ENCODE results near the gene FBXW11.

DNA sequence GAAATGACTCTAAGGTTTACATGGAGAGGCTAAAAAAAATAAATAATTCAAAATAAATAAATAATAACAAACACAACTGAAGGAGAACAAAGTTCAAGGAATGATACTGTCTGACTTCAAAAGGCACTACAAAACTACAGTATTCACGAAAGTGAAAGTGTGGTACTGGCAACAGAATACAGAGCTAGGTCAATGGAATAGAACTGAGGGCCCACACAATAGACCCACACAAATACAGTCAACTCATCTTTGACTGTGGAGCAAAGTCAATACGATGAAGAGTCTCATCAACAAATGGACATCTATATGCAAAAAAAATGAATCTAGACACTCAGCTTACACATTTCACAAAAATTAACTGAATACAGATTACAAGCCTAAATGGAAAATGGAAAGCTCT is 75.3 kb downstream of the FBXW11 start:
- TF ChIP-seq, protein P1, sequence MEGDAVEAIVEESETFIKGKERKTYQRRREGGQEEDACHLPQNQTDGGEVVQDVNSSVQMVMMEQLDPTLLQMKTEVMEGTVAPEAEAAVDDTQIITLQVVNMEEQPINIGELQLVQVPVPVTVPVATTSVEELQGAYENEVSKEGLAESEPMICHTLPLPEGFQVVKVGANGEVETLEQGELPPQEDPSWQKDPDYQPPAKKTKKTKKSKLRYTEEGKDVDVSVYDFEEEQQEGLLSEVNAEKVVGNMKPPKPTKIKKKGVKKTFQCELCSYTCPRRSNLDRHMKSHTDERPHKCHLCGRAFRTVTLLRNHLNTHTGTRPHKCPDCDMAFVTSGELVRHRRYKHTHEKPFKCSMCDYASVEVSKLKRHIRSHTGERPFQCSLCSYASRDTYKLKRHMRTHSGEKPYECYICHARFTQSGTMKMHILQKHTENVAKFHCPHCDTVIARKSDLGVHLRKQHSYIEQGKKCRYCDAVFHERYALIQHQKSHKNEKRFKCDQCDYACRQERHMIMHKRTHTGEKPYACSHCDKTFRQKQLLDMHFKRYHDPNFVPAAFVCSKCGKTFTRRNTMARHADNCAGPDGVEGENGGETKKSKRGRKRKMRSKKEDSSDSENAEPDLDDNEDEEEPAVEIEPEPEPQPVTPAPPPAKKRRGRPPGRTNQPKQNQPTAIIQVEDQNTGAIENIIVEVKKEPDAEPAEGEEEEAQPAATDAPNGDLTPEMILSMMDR (IDR thresholded peaks at IDR 0.05): no peak
- no peak for TF ChIP-seq POLR2A (IDR thresholded peaks at IDR 0.05)
